Measurements from ENCODE around the gene HLA-DMA.

DNA sequence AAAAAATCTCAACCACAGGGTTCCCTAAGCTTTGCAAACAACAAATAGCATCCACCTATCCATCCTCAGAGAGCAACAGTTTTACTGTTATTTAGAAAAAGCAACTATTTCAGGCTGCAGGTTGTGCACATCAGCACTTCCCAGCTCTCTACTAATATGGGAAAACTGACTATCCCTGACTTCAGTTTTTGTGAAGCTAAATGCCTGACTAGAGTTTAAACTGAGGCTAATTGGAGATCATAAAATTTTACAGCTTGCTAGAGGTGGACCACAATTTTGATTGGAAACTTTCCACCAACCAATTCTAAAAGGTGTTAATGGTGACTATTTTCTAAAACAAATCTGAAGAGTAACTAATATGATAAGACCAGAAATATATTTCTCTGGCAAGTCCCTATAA is 48.9 kb downstream of the HLA-DMA start:
- TF ChIP-seq CTCF (IDR thresholded peaks at IDR 0.05) = no peak
- no peak for TF ChIP-seq POLR2A (IDR thresholded peaks at IDR 0.05)

Data from Peyer's patch (tissue), 4 donors.